Measurements from ENCODE around the gene GTF3C6.

- TF ChIP-seq REST (IDR thresholded peaks at IDR 0.05; ENCODE audit: borderline replicate concordance in 1 of 2, low read depth in 1 of 2, low read length in 2 of 2) (no peak), ZNF224 (CRISPR knock-in tag; IDR thresholded peaks at IDR 0.05) (no peak), ELF1 (CRISPR knock-in tag; IDR thresholded peaks at IDR 0.05) (no peak)
Measured at GRCh38 chr6:110934381-110934898, 24.1 kb upstream of the GTF3C6 start.
